ENCODE data around the gene KCNN3. TPM values are rescaled to one million over a fixed set of nuclear protein-coding genes. Genes with fewer than 3 reads are reported as not detected.

The KCNN3 gene
- total RNA-seq, 4 donors from 2014 or later: 0.24 to 2.4 (median 0.95) TPM

GRCh38 chr1:154871374-154871773 lies 1.3 kb upstream of the KCNN3 start:
- ATAC-seq (ENCODE audit: low FRiP score) (no peak), DNase-seq (ENCODE audit: low spot score) (no peak)
- no peak for TF ChIP-seq CTCF (IDR thresholded peaks at IDR 0.05)

GRCh38 chr1:154870734-154871133 lies 653 bp upstream of the KCNN3 start:
- no peak for TF ChIP-seq CTCF (IDR thresholded peaks at IDR 0.05)
- DNase-seq (ENCODE audit: low spot score) (no peak), ATAC-seq (ENCODE audit: low FRiP score) (no peak)

GRCh38 chr1:154869351-154870114 lies 548 bp downstream of the KCNN3 start:
- DNase-seq (ENCODE audit: low spot score) (no peak), ATAC-seq (ENCODE audit: low FRiP score) (no peak)
- no peak for TF ChIP-seq CTCF (IDR thresholded peaks at IDR 0.05)

GRCh38 chr1:154867841-154868605 lies 2.1 kb downstream of the KCNN3 start:
- ATAC-seq (ENCODE audit: low FRiP score) (no peak), DNase-seq (ENCODE audit: low spot score) (no peak)
- TF ChIP-seq CTCF (IDR thresholded peaks at IDR 0.05): no peak

GRCh38 chr1:154867064-154867825 lies 2.8 kb downstream of the KCNN3 start:
- TF ChIP-seq CTCF (IDR thresholded peaks at IDR 0.05): no peak
- ATAC-seq (ENCODE audit: low FRiP score) (peak; percentile 66), DNase-seq (ENCODE audit: low spot score) (no peak)

- TF ChIP-seq CTCF (IDR thresholded peaks at IDR 0.05): no peak
- ATAC-seq (ENCODE audit: low FRiP score) (no peak), DNase-seq (ENCODE audit: low spot score) (no peak)
Observed at GRCh38 chr1:154866257-154867063, 3.6 kb downstream of the KCNN3 start.
